GM18502 (cell line): ENCODE data around the gene PTPRD.
"Not testable (repeated sequence)": the region's sequence is repeated elsewhere in the genome, so short reads cannot be mapped to it uniquely, and the experiment has no call there.

ENCODE experiments used
- ATAC-seq: cut with Tn5 transposase; IDR thresholded peaks from one replicate; pipeline ENCODE4 v1.9.1; 2021; ENCODE audit warnings: mild to moderate bottlenecking; ENCODE audit not compliant: unreplicated experiment, poor library complexity

Gene PTPRD

GRCh38 chr9:8726692-8727091 lies 1886.1 kb downstream of the PTPRD start:
- ATAC-seq = no peak

DNA sequence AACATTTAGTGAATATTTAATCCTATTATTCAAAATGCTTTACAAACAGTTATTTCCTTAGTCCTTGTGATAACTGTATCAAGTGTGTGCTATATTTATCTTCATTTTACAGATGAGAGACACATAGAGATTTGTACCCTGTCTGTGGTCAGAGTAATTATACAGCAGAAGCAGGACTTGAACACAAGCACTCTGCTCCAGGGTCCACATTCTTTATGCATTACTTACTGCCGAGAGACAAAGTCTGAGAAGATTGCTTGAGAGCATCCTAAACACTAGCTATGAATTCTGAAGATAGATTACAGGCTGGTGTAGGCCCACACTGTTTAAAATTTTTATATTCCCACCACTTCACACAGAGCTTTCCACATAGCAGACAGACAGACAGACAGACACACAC lies 1887.2 kb downstream of the PTPRD start:
- no peak for ATAC-seq

DNA sequence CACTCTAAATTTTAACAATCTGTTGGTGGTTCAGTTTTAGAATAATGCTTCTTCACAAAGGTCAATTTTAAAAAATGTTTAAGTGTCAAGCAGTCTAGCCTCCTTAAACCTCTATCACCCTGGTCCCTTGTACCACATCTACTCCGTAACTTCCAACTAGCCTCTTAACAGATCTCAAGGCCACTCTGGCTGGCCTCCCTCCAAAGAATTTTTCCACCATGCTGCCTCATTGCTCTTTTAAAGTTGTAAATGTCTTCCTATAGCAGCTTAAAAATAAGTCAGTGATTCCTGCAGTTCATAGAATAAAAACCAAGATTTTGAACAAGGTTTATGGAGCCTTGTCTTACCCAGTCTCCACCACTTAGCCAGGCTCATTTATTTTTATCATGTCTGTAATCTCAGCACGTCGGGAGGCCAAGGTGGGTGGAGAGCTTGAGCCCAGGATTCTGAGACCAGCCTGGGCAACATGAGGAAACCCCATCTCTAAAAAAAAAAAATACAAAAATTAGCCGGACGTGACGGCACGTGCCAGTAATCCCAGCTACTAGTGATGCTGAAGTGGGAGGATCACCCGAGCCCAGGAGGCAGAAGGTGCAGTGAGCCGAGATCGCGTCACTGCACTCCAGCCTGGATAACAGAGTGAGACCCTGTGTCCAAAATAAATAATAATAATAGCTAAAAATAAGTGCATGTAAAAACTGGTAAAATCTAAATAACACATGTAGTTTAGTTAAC lies 1888.4 kb downstream of the PTPRD start:
- no peak for ATAC-seq

GRCh38 chr9:8723195-8723594 lies 1889.6 kb downstream of the PTPRD start:
- no peak for ATAC-seq

DNA sequence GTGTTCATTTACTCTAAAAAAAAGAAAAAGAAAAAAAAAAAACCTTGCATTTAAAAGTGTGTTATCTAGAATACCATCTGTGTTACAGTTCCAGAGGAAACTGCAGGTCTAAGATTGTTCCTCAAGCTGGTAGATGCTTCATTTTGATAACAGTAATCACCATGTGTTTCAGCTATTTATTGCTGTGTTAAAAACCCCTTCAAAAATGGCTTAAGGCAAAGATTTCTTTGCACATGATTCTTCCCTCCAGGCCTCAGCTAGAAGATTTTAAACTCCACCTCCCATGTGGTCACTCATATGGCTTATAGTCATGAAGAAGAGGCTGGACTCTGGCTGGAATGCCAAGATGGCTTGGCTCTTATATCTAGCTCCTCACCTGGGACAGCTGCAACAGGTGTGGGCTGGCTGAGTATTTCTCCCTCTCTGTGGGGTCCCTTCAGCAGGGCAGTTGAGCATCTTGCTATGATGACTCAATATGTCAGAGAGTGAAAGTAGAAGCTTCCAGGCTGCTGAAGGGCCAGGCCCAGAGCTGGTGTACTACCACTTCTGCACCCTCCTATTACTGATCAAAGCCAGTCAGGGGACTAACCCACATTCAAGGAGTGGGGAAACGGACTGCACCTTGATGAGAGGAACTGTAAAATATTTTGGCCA lies 1892.8 kb downstream of the PTPRD start:
- no peak for ATAC-seq

DNA sequence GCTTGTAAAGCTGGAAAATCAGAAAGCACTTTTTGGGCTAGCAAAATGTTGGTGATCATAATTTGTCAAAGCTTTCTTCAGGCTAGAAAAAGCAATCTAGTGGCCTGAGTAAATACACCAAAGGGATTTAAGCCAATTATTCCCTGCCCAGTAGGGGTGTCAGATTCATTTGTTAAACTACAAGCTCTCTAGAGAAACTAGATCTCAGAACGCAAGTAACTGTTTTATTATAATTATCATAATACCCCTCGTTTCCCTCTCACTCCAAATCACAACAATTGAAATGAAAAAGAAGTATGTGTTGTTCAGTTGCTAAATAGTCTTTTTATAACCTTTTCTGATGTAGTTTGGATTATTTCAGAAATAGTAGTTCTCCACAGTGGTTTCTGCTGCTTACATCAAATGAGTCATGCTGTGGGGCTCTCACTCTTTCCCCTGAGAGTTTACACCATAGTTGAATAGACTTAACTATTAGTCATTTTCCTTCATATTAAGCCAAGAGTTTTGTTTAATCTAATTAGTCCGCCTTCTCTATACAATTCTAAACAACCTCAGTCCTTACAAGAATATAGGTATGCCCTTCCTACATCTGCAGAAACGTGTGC lies 1894.6 kb downstream of the PTPRD start:
- ATAC-seq = no peak

DNA sequence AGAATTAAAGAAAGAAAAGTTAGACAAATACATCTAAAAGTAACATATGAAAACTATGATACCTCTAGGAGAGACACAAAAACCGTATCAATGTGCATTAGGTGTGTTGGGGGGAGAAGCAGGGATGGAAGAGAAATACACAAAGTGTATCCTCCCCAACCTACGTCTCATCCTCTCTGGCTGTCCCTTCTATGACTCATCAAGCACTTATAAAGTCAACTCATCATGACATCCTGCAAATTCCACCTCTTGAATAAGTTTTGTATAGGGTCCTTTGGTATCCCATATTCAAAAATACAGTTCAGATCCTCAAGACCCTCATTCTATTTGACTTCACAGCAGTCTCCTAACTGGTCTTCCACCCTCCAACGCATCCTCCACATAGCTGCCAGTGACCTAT lies 1895.7 kb downstream of the PTPRD start:
- no peak for ATAC-seq

- no peak for ATAC-seq
Observed at GRCh38 chr9:8715788-8716187, 1897.0 kb downstream of the PTPRD start.

- no peak for ATAC-seq
Observed at GRCh38 chr9:8713811-8714165, 1899.0 kb downstream of the PTPRD start.

- no peak for ATAC-seq
Observed at GRCh38 chr9:8713149-8713810, 1899.5 kb downstream of the PTPRD start.

DNA sequence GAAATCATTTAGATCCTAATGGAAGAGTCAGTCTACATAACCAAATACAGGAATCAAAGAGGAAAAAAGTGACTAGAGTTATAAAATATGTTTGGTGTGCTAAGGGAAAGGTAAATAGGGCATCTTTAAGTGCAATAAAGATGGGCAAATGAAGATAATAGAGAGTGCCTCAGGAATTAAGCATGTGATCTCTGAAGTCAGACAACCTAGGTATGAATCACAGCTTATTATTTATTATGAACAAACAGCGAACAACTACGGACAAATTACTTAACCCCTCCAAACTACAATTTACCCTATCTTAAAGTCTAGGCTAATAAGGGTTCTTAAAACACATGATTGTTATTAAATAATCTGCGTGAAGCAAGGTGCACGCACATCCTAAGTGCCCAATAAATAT lies 1903.1 kb downstream of the PTPRD start:
- ATAC-seq = no peak

DNA sequence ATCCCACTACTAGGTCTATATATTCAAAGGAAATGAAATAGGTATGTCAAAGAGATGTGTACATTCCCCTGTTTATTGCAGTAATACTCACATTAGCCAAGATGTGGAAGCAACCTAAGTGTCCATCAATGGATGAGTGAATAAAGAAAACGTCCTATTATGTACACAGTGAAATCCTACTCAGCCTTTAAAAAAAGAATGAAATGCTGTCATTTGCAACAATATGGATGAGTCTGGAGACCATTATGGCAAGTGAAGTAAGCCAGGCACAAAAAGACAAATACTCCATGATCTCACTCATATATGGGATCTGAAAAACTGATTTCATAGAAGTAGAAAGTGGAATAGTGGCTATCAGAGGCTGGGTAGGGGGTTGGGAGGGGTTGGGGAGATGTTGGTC lies 1904.1 kb downstream of the PTPRD start:
- ATAC-seq = no peak

- no peak for ATAC-seq
Observed at GRCh38 chr9:8706998-8707397, 1905.8 kb downstream of the PTPRD start.

DNA sequence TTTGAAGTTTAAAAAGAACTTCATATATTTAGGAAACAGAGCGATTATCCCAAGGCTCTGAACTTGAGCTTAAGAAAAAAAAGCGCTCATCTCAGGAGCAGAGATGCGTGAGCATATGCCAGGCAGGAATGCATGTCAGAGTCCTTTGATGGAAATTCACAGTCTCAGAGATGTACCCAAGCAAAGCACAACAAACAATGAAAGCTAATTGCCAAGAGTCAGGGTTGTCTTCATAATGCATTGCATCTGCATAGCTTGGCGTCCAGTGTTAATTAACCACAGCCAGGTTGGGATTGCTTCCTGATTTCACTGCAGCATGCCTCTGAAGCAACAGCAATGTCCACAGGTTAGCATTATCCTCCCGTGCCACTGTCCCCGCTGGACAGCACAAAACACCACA lies 1906.3 kb downstream of the PTPRD start:
- no peak for ATAC-seq

GRCh38 chr9:8705861-8706260 lies 1906.9 kb downstream of the PTPRD start:
- no peak for ATAC-seq

- ATAC-seq = no peak
Observed at GRCh38 chr9:8703904-8704303, 1908.9 kb downstream of the PTPRD start.

DNA sequence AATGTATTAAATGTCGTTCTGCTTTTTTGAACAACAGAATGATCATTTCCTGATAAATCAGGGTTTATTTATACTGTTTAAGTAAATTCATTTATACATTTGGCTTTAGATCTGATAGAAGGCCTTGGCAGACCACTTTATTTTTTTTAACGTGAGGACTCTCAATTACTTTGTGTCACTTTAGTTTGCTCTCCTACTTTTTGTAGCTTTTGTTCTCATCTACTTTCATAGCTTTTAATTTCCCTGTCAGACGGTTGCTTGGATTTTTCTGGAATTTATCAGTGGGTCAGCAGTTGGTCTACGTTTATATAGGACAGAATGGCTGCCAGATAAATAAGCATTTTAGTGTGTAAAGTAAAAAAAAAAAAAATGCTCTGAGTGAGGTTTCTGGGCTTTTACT lies 1910.9 kb downstream of the PTPRD start:
- no peak for ATAC-seq

- not testable (repeated sequence) for ATAC-seq
Observed at GRCh38 chr9:8697565-8697964, 1915.2 kb downstream of the PTPRD start.

- ATAC-seq = no peak
Observed at GRCh38 chr9:8696516-8696915, 1916.3 kb downstream of the PTPRD start.

DNA sequence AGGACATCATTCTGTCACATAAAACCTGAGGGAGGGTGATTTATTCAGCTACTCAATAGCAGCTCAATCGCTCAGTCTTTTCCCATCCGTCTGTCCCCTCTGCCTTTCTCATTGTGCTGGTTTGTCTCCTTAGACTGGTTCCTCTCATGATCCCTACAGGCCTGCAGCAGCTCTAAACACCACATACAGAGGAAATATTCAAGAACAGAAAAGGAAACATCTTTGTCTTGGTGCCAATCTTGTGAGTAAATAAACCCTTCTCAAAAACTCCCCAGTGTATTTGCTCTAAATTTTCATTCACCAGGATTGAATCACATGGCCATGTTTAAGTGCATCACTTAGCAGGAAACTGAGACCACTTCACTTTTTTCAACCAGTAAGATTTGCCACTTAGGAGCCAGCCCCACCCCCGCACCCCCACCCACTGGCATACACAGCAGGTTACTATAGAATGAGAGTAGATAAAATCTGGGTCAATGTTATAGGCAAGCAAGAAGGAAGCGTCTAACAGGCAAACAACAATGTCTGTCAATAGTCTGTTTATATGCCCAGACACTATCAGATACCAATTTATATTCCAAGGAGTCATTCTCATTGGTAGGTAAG lies 1917.7 kb downstream of the PTPRD start:
- no peak for ATAC-seq

- no peak for ATAC-seq
Observed at GRCh38 chr9:8693464-8693863, 1919.3 kb downstream of the PTPRD start.
